Kidney capillary endothelial cell (primary cell): ENCODE results near the gene MTHFD1L.
"Not testable (repeated sequence)": the region's sequence is repeated elsewhere in the genome, so short reads cannot be mapped to it uniquely, and the experiment has no call there.

Source experiments
- DNase-seq: peaks from one replicate; pipeline ENCODE4 v3.0.0-alpha.2; 2018; ENCODE audit warnings: low spot score

Gene MTHFD1L

DNA sequence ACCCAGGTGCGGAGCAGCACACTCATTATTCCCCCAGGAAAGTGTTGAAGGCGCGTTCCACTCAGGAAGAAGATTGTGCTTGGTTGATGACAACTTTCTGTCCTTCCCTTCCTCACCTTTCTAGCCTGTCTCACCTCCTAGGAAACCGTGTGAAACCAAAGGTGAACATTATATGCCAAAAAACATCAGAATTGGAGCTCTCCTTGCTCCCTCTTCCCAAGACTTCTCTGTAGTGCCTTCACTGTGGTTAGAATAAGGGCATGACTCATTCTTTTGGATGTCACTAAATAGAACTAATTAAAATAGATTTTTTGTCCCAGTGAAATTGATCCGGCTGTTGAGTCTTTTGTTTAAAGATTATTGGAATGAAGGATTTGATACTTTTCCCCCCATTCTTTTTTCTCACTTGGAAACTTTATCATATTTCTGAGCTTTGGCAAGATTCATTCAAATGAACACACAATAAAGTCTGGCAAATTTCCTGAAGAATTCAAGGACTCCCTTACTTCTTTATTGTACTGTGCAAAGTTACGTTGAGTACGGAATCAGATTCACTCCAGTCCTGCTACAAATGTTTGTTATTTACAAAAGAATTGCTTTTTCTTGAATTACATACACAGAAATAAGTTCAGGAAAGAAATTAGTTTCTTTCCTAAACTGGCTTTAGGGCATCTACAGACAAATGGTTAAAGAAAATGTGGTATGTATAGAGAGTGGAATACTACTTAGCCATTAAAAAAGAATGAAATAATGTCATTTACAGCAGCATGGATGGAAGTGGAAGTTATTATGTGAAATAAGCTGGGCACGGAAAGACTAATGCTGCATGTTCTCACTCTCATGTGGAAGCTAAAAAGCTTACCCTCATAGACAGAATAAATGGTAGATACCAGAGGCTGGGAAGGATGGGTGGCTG lies 231.4 kb downstream of the MTHFD1L start:
- no peak for DNase-seq

DNA sequence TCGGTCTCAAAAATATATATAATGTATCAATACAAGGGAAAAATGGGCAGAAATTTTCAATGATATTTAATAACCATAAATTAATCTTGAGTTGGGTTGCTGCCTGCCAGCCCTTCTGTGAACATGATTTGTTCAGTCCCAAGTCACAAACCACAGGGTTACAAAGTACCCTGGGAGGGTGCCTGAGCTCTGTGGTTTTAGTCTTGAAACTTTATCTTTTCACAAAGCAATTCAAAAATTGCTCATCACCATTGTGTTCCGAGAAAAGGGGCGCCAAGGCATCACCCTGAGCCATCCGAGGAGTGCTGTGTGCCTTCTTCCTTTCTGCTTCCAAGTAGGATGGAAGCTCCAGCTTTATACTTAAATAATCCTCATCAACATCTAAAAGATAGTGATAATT lies 232.7 kb downstream of the MTHFD1L start:
- no peak for DNase-seq

DNA sequence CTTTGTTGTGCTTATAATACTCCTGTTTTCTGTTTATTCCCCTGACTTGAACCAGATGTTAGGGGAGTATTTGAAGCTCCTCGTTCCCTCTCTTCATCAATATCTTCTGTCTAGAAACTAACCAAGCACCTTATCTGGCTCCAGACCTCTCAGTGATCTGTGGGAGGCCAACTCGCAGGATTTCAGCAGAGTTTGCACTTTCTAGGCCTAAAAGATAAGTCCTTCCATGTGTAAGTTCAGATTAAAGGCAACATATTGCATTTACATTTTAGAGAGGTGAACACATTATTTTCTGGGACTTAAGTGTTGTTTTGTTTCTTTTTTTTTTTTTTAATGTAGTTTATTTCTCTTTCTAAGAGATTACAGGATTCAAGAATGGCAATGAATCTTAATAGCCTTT lies 234.8 kb downstream of the MTHFD1L start:
- no peak for DNase-seq

DNA sequence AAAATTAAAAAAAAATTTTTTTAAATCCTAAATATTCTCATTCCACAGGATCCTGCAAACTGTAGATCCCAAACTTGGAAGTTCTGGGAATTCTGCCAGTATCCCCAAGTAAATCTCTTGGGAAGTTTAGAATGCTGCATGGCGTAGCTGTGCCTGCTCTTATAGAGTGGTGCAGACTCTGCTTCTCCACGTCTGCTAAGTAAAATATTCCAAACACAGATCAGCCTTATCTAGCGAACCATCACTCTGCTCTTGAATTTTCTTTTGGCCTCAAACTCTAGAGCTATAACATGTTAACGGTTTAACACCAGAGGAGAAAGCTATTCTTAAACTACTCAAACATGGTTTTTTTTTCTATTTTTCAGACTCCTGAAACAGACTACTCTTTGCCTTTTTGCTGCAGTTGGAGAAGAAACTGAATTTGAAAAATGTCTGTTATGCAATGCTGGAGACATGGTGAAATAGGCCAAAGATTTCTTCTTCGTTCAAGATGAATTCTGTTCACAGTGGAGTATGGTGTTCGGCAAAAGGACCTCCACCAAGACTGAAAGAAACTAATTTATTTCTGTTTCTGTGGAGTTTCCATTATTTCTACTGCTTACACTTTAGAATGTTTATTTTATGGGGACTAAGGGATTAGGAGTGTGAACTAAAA lies 235.8 kb downstream of the MTHFD1L start:
- no peak for DNase-seq

DNA sequence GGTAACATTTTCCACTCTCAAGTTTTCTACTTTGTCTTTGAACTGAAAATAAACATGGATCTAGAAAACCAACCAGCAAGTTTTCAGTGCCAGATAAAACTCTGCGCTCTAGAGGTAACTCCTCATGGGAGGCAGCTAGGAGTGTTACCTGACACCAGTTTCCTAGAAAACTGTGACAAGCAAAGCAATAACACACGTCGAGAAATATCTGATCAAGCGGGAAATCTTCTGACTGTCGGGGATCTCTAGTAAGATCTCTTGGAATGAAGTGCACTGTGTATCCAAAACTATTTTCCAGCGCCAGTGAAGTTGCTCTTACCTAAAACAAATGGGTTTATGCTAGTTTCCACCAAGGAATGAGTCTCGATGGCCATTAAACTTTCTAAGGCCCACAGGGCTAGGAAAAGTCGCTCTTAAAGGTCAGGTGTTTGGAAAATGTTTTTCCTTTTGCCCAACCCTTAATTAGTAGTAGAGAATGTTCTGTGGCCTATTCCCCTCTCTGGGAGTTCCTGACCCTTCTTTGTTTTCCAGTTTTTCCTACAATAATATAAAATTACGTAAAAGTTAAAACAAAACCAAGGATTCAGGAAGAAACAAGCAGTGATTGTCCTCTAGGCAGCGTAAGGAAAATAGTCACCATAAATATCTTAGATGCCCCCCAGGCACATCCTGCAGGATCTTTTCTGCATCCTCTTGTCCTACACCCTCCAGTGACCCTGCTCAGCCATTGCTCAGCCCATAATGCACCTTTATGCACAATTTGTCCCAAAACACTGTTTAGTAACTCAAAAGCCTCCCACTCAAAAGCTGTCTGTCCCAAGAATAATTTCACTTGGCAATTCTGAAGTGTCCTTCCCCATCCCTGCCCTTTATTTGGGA lies 236.6 kb downstream of the MTHFD1L start:
- DNase-seq: no peak

DNA sequence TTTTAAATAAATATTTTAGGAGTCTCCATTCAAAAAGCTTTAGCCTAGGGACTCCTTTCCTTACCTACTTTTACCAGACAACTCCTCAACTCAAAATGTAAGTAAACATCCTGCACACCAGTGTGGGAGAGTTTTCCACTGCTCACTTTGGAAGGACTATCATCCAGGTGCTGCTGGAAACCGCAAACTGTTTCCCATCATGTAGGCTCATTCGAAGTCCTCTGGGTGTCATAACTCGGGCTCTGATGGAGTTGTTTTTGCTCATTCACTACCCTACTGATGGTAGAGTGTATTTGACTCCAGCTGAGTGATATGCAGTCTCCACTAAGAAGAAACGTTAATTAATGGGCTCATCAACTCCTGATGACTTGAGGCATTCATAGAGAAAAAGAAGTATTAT lies 237.8 kb downstream of the MTHFD1L start:
- no peak for DNase-seq

DNA sequence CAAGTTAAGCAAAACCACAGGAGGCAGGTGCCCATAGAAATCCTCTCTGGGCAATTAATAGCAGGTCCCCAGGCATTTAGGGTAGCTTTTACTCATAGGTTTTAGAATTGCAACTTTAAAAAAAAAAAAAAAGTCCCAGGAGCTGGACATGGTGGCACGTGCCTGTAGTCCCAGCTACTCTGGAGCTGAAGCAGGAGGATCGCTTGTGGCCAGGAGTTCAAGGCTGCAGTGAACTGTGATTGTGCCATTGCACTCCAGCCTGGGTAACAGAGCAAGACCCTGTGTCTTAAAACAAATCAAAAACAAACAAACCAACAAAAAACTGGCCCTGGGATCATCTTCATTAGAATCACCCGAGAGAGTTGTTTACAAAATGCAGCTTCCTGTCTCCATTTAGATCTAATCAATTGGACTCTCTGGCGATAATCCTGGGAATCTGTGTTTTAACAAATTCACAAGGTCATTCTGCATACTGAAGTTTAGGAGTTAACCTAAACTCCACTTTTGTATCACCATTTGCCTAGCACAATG lies 242.5 kb downstream of the MTHFD1L start:
- no peak for DNase-seq

DNA sequence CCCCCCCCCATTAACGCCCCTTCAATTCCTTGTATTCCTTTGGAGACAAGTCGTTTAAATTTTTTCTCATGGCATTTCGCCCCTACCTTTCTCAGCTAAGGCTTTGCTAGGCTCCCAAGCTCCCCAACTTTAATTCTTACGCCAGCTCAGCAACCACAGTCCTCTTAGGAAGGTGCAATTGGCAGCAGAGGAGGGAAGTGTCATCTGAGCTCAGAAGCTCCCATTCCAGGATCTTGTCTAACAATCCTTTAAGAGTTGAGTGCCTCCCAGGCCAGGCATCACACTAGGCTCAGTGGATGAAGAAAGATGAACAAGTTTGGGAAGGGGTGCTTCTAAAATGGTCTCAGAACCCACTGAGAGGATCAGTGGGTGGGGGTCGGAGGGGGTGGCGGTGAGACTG lies 243.0 kb downstream of the MTHFD1L start:
- no peak for DNase-seq

DNA sequence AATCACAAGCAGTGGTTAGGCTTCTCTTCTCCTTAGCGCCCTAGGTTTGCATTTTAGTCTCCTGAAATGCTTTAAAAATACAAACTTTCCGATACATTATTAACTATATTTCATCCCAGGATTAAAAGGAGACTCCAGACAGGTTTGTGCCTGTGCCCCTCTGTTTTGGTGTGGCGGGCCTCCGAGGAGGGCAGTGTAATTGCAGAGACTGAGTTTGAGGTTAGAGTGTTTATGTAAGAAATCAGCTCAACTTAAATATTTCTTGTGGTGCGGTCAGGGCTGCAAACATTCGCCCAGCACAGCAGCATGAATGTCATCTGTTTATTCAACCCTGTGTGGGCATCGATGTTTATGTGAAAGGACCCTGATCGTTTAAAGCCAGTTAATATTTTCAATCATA lies 243.9 kb downstream of the MTHFD1L start:
- no peak for DNase-seq

DNA sequence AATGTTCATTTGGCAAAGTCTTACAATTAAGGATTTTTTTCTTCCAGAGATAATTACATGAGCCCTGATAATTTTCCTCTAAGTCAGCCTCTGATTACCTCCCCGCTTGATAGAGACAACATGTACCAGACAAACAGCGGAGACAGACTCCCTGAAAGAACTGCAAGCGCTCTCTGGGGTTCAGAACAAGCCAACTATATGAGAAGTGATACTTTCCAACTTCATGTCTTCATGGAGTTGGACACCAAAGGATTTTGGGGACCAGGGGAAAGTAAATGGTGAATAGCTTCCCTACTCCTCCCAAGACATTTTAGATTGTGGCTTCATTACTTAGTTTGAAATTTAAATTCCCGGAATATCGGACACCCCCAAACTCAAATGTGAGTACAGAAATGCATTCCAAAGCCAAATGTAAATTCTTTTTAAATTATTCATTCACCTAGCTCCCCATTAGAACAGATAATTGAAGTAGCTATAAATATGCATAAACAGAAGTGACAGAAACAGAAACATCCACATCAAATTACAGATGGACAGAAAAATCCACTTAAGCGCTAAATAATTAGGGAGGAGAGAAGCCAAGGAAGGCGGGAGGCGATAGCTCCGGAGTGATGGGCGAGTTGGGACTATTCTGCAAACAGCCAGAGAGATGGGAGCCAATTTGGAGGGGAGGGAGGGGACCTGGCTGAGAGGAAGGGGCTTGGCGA lies 244.5 kb downstream of the MTHFD1L start:
- no peak for DNase-seq

DNA sequence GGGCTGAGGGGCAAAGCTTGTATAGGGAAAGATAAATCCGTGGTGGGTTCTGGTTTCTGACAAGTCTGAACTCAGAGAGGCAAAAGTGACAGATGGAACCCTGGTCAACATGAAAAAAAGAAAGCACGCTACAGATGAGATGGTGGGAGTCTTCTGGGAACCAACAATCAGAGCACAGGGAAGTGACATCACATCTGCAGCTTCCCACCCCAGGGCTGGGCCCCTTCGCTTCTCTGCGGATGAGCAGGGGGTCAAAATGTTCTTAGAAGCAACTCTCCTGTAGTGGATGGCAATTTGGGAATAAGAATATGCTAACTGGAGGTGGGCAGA lies 245.0 kb downstream of the MTHFD1L start:
- DNase-seq: no peak

DNA sequence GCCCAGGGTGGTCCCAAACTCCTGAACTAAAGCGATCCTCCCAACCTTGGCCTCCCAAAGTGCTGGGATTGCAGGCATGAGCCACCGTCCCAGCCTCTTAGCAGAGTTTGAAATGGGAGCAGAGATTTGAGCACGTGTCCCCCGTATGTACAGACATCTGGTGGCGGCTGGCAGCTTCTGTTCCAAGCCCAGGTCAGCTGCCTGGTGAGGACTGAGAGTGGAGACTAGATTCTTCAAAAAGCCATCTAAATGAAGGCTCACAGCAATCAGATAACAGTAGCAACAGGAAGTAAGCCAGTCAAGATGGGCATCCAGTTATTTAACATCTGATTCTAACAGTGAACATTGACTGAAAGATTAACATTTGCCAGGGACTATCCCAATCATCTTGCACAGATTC lies 246.2 kb downstream of the MTHFD1L start:
- no peak for DNase-seq

DNA sequence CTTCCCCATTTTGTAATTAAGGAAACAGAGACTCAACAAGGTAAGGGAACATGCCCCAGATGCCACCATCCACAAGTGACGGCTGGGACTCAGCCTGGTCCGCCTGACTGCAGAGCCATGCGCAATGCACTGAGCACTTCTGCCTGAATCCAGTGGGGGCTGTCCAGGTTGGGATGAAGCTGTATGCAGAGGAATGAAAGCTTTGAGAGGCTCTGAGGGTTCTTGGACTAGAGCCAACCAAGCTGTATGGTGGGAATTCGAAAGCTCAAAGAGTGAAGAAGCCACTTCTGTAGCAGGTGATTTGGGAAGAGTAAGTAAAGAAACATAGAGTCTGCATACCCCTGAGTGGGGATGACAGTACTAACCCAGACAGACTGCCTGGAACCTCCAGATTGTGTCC lies 246.6 kb downstream of the MTHFD1L start:
- DNase-seq: no peak

DNA sequence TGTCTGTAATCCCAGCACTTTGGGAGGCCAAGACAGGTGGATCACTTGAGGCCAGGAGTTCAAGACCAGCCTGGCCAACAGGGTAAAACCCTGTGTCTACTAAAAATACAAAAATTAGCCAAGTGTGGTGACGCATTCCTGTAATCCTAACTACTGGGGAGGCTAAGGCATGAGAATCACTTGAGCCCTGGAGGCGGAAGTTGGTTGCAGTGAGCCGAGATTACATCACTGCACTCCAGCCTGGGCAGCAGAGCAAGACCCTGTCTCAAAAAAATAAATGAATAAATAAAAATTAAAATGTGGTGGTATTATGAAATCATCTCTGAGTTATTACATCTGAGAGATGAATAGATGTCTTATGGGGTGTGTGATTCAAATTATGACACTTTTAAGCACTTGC lies 247.4 kb downstream of the MTHFD1L start:
- not testable (repeated sequence) for DNase-seq

DNA sequence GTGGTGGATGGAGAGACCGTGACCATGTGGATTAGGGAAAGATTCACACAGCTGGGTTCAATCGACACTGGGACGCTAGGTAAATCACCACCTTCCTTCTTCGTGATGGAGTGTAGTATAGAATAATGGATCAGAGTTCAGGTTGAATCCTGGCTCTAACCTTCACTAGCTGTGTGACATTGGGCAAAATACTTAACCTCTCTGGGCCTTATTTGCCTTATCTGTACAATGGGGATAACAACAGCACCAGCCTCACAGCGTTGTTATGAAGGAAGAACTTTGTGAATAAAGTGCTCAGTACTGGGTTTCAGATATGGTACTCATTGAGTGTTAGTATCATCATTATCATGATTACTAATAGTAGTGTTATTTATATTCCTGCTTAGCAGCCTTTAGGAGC lies 248.1 kb downstream of the MTHFD1L start:
- DNase-seq: no peak

DNA sequence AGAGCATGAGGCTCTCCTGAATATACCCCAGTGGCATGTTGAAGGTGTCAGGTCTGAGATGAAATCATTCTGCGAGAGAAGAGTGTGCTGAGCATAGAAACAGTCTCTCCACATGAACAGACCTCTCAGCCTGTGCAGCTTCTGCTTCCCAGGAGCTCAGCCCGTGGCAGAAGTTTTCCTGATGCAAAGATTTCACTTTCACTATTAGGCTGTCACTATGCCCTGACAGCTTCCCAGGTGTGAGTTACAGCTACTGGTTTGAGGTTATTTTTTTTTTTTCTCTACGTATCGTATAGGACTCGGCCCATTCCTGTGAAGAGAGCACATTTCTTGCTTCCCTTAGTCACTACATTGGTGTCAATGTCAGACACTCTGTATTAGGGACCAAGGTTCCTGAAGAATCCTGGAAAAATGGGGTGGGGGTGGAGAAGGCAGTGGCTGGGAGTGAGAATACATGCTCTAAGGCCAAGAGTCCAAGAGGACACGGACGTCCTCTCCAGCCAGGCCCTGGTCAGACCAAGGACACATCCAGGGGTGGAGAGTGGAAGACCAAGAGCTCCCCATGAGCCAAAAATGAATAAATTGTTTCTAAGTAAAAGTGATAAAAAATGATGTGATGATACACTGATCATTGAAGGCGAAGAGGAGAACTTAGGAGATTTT lies 253.1 kb downstream of the MTHFD1L start:
- no peak for DNase-seq

DNA sequence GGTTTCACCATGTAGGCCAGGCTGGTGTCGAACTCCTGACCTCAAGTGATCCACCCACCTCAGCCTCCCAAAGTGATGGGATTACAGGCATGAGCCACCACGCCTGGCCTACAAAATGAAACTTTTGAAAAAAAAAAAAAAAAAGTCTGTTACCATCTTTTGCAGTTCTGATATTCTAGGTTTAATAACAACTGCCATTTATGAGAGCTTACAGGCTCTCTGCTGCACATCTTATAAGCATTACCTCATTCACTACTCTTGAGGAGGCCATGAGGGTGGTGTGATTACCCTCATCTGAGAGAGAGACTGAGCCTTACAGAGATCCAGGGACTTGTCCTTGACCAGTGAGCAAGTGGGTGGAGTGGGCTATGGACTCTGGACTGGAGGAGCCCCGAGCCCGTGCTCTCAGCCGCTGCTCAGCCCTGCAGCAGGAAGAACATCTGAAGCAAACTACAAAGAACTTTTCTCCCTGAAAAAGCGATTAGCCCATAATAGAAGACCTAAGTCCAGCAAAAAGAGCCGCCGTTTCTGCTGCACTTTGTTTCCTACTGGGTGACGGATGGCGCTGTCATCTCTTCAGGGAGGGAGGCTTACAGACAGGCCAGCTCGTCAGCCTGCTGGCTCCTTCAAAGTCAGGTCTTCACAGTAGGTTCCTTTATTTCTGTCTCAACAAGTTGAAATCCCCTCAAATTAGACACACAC lies 254.5 kb downstream of the MTHFD1L start:
- DNase-seq: no peak

DNA sequence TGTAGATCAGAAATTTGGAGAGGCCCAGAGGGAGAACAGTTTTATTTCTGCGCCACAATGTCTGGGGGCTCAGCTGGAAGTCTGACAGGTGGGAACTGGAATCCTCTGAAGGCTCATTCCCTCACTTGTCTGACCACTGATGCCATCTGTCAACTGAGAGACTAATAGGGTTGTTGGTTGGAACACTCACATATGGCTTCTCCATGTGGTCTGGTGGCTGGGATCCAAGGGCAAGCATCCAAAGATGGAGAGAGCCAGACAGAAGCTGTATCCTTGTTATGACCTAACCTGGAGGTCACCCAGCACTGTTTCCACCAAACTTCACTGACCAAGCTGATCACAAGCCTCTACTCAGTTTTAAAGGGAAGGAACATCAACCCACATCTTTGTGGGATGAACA lies 256.4 kb downstream of the MTHFD1L start:
- no peak for DNase-seq

DNA sequence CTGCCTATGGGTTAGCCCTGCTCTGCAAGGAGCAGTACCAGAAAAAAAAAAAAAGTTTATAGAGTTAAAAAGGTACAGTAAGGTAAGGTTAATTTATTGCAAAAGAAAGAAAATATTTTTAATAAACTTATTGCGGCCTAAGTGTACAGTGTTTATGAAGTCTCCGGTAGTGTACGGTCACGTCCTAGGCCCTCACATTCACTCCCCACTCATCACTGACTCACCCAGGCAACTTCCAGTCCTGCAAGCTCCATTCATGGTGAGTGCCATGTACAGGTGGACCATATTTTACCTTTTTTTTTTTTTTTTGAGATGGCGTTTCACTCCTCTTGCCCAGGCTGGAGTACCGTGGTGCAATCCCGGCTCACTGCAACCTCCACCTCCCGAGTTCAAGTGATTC lies 258.1 kb downstream of the MTHFD1L start:
- not testable (repeated sequence) for DNase-seq

DNA sequence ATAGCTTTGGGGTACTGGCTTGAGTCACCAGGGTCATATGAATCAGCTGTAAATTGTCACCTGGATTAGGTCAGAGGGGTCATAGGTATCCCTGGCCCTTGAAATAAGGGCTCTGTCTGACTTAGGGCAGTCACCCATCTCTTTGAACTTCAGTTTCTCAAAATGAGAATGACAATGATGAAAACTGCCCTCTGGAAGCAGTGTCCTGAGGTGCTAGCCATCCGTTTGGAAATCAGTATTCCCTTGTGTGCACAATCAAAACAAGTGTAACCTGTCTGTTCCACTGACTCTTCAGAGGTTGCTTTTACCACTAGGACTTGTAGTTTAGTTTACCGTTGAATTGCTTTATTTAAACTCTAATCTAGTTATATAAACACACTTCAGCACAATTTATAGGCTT lies 259.7 kb downstream of the MTHFD1L start:
- not testable (repeated sequence) for DNase-seq
